Smooth muscle cell (in vitro differentiated cells): ENCODE data around the gene MPPED1. TPM values are rescaled to one million over a fixed set of nuclear protein-coding genes. Genes with fewer than 3 reads are reported as not detected.

ENCODE experiments used
- DNase-seq: peaks from one replicate; lab custom pipeline; 2025; ENCODE audit not compliant: unreplicated experiment; lab: John Stamatoyannopoulos, UW
- H2AFZ ChIP-seq: fragments of 200-600 bp; sonication (generic); 2 replicates; pipeline ENCODE4 v1.6.0; 2016; ENCODE audit warnings: antibody characterized with exemption, low read depth, mild to moderate bottlenecking
- H3F3A ChIP-seq: fragments of 200-600 bp; sonication (generic); 2 replicates; pipeline ENCODE4 v1.6.0; 2017; ENCODE audit warnings: antibody characterized with exemption, low read depth
- H3K27ac ChIP-seq: fragments of 200-600 bp; sonication (generic); 2 replicates; pipeline ENCODE4 v1.5.1; 2016; ENCODE audit warnings: low read depth, mild to moderate bottlenecking
- H3K27me3 ChIP-seq: fragments of 200-600 bp; sonication (generic); 2 replicates; pipeline ENCODE4 v1.6.1; 2016; ENCODE audit warnings: low read depth, mild to moderate bottlenecking
- H3K36me3 ChIP-seq: fragments of 200-600 bp; sonication (generic); 2 replicates; pipeline ENCODE4 v1.5.1; 2016; ENCODE audit warnings: low read depth
- H3K4me1 ChIP-seq: fragments of 200-600 bp; sonication (generic); 2 replicates; pipeline ENCODE4 v1.5.1; 2016; ENCODE audit warnings: low read depth
- H3K4me2 ChIP-seq: fragments of 200-600 bp; sonication (generic); 2 replicates; pipeline ENCODE4 v1.6.0; 2016; ENCODE audit warnings: mild to moderate bottlenecking
- H3K4me3 ChIP-seq: fragments of 200-600 bp; sonication (generic); 2 replicates; pipeline ENCODE4 v1.5.1; 2016; ENCODE audit warnings: mild to moderate bottlenecking
- H3K79me2 ChIP-seq: fragments of 200-600 bp; sonication (generic); 2 replicates; pipeline ENCODE4 v1.6.0; 2016; ENCODE audit warnings: low read depth, mild to moderate bottlenecking
- H3K9ac ChIP-seq: fragments of 200-600 bp; sonication (generic); 2 replicates; pipeline ENCODE4 v1.6.0; 2016; ENCODE audit warnings: low read depth
- H3K9me3 ChIP-seq: fragments of 200-600 bp; sonication (generic); replicated peaks from 2 replicates; pipeline ENCODE4 v1.5.1; 2016; ENCODE audit warnings: low read depth
- H4K20me1 ChIP-seq: fragments of 200-600 bp; sonication (generic); 2 replicates; pipeline ENCODE4 v1.6.0; 2016; ENCODE audit warnings: low read depth
- whole genome bisulfite sequencing: methylation state at CpG from one replicate; pipeline ENCODE4 v1.1.7; 2016; ENCODE audit warnings: low lambda C conversion rate; 5-methylcytosine and 5-hydroxymethylcytosine counted together
- polyA plus RNA-seq: library from polyadenylated mRNA; unstranded; fragments of >200 nt; fragmentation: Nextera tagmentation; extraction: Ambion mirVana; gene quantifications from 2 replicates; pipeline ENCODE4 v1.2.1, GENCODE V29; 2016
- total RNA-seq: library from RNA; depleted of rRNA; stranded (reverse); fragments of >200 nt; gene quantifications from 2 replicates; pipeline ENCODE4 v1.2.3, GENCODE V29; 2014
- TF ChIP-seq, protein P1 (sequence below): fragments of 200-600 bp; sonication (generic); IDR thresholded peaks from 2 replicates; pipeline ENCODE4 v1.5.1; 2017; ENCODE audit warnings: borderline replicate concordance, mild to moderate bottlenecking, antibody characterized with exemption; ENCODE audit not compliant: insufficient read depth, poor library complexity, severe bottlenecking

MPPED1 gene
- total and polyA plus RNA-seq, 2 experiments from 2014 or later = not detected

DNA sequence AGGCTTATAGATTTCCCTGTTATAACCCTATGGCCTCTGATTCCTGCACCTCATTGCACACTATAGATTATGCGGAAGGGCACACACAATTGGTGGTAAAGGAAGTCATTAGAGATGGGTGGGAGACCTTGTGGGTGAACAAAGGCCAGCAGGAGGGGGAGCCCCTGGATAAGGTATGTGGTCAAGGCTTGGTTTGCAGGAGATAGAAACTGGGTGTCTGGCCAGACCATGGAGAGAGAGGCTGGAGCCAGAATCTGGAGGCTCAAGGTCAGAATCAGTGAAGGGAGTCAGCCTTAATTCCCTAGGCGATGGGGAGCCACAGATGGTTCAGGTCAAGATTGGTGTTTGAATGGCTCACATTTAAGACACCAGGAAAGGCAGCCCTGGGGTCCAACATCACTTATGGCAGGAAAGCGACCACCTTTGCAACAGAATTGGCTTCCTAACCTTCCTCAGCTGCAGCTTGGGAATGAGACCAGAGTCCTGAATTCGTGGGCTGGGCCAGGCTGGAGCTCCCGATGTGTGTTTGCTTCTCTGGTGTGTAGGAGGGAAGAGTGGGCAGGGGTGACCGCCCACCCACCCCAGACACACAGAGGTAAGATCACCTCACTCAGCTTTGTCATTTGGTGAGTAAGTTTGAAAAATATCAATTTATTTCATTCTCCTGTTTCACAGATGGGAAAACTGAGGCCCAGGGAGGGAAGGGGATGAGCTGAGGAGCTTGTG, 45.9 kb upstream of the MPPED1 start:
- Histone ChIP-seq H3K9ac (no peak overlapping the region), H3K9me3 (no peaks in the 10 kb centered on the region), H3K79me2 (no peaks in the 10 kb centered on the region), H3K27me3 (peaks cover 20% of the 10 kb centered on the region), H3K4me1 (peaks cover 11% of the 10 kb centered on the region), H3K36me3 (no peaks in the 10 kb centered on the region), H3K4me2 (no peak overlapping the region), H4K20me1 (no peaks in the 10 kb centered on the region), H3K27ac (no peak overlapping the region), H3K4me3 (no peak overlapping the region), H2AFZ (no peak overlapping the region), H3F3A (no peaks in the 10 kb centered on the region)
- TF ChIP-seq, protein P1, sequence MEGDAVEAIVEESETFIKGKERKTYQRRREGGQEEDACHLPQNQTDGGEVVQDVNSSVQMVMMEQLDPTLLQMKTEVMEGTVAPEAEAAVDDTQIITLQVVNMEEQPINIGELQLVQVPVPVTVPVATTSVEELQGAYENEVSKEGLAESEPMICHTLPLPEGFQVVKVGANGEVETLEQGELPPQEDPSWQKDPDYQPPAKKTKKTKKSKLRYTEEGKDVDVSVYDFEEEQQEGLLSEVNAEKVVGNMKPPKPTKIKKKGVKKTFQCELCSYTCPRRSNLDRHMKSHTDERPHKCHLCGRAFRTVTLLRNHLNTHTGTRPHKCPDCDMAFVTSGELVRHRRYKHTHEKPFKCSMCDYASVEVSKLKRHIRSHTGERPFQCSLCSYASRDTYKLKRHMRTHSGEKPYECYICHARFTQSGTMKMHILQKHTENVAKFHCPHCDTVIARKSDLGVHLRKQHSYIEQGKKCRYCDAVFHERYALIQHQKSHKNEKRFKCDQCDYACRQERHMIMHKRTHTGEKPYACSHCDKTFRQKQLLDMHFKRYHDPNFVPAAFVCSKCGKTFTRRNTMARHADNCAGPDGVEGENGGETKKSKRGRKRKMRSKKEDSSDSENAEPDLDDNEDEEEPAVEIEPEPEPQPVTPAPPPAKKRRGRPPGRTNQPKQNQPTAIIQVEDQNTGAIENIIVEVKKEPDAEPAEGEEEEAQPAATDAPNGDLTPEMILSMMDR = no peak
- 92% methylated on average over 6 of the region's 6 CpGs for WGBS
- DNase-seq = no peak

DNA sequence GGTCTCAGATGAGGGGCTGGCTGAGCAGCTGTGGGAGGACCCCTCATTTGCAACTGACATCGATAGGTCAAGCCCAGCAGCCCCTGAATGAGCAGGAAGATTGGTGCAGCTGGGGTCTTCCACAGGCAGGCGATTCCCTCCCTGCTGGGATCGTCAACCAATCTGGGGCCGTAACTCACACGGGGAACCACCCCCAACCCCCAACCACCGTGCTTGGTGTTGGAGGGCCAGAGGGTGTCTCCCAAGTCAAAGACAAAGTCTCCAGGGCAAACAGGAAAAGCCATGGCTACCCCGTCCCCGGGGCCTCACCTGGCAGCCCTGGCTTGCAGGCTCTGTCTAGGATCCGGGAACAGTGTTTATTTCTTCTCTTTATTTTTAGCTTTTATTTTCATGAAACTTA, 41.8 kb upstream of the MPPED1 start:
- WGBS = 69% methylated on average over 9 of the region's 9 CpGs
- Histone ChIP-seq H4K20me1 (no peaks in the 10 kb centered on the region), H2AFZ (no peak overlapping the region), H3K4me1 (no peaks in the 10 kb centered on the region), H3K4me3 (no peak overlapping the region), H3K9me3 (no peaks in the 10 kb centered on the region), H3K4me2 (no peak overlapping the region), H3F3A (no peaks in the 10 kb centered on the region), H3K27ac (no peak overlapping the region), H3K27me3 (peaks cover 23% of the 10 kb centered on the region), H3K36me3 (no peaks in the 10 kb centered on the region), H3K9ac (no peak overlapping the region), H3K79me2 (no peaks in the 10 kb centered on the region)
- TF ChIP-seq, protein P1 = no peak
- no peak for DNase-seq

GRCh38 chr22:43375951-43376455, 35.8 kb upstream of the MPPED1 start:
- H3F3A ChIP-seq = no peaks in the 10 kb centered on the region
- H3K9ac ChIP-seq = no peak overlapping the region
- H3K27me3 ChIP-seq = peaks cover 3% of the 10 kb centered on the region
- H4K20me1 ChIP-seq = no peaks in the 10 kb centered on the region
- no peak overlapping the region for H2AFZ ChIP-seq
- no peaks in the 10 kb centered on the region for H3K4me1 ChIP-seq
- H3K36me3 ChIP-seq = no peaks in the 10 kb centered on the region
- H3K9me3 ChIP-seq = no peaks in the 10 kb centered on the region
- no peak overlapping the region for H3K4me3 ChIP-seq
- TF ChIP-seq, protein P1 = no peak
- H3K79me2 ChIP-seq = no peaks in the 10 kb centered on the region
- no peak overlapping the region for H3K27ac ChIP-seq
- DNase-seq = no peak
- H3K4me2 ChIP-seq = no peak overlapping the region
- 40% methylated on average over 4 of the region's 4 CpGs for WGBS
